ENCODE measurements around the gene PGBD2.
"Not testable (repeated sequence)": the region's sequence is repeated elsewhere in the genome, so short reads cannot be mapped to it uniquely, and the experiment has no call there.

PGBD2 gene

DNA sequence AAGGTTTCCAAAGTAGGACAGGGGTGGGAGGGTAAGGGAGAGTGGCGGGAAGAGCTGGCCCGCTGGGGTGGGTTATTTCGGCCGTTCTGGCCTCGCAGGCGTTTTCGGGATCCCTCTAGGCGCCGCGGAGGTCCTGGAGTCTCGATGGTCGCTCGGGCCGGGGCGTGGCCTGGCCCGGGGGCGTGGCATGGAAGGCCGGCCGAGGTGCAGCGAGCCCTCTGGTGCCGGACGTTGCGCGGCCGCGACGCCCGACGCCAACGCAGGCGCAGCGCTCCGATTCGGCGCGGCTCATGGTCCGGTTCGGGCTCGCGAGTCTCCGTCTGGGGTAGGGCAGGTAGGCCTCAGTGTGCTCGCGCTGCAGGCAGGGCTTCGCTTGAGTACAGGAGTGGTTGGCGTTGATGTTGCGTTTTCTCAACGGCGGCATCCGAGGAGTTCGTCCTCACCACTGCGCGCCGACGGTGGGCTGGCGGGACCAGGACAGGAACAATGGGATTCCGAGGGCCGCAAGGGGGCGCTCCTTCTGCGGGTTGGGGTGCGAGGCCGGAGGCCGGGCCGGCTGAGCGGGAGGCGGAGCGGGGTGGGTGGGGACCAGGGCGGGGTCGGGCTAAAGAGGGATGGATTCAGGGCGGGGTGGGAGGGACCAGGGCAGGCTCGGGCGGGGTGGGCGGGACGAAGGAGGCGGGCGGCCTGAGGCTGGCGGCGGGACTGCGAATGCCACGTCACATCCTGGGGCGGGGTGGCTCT lies at the start of gene PGBD2:
Gene PGBD2, plus strand, starts transcription at position 227 of the 744 bp plus-strand sequence. CDS start 7,628 bp downstream, outside the sequence.
- peak; percentile 93 for DNase-seq (ENCODE audit: low spot score)

GRCh38 chr1:248857201-248857600 lies 48.8 kb upstream of the PGBD2 start:
- no peak for DNase-seq (ENCODE audit: low spot score)

DNA sequence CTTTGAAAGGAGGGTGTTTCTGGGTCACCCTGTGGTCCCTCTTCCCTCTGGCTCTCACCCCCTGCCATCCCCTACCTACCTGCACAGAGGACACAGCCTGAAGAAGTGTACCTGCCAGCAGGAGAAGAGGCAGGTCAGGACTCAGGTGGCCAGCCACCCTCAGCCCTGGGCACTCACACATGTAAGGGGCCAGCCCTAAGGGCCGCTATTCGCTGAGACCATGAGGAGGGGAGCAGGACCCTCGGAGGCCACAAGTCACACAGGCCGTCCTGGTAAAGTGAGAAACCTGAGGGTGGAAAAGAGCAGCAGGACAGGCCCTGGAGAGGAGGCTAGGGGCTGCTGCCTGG lies 48.3 kb upstream of the PGBD2 start:
- no peak for DNase-seq (ENCODE audit: low spot score)

DNA sequence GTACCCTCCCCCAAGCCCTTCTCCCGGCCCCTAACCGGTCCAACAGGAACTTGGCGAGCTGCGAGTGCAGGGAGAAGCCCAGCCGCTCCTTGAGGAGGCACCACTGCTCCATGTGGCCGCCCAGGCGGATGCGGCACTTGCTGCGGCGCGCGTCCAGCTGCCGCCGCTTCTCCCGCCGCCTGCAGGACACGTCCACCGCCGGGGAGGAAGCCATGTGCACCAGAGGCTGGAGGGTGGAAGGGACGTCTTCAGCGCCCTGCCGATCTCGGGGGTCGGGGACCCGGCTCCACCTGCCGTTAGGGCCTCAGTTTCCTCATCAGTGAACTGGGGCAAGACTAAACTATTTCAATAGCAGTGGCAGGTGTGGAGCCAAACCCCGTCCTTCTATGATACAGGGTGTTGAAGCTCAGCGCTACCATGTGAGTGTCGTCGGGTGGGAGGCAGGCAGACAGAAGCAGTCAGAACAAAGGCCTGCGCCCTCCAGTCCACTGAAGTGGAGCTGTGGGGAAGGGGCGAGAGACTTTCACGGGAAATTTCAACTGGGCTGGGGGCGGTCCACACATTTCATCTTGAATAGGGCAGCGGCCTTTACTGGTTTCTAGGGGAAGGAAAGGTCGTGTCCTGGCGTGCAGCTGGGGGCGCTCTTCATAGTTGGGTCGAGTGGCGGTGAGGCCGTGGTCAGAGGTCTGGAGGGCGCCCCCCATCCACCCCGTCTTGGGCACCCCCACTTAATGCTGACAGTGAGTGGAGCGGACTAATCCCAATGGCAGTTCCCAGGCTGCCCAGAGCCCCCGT lies 47.7 kb upstream of the PGBD2 start:
- DNase-seq (ENCODE audit: low spot score) = peak; percentile 37

GRCh38 chr1:248858891-248859889 lies 46.8 kb upstream of the PGBD2 start, which contains the start of gene ZNF692:
Gene ZNF692 (minus strand): TSS chr1:248859085. CDS start chr1:248858309, 776 bp downstream.
- DNase-seq (ENCODE audit: low spot score) = peak; percentile 96

DNA sequence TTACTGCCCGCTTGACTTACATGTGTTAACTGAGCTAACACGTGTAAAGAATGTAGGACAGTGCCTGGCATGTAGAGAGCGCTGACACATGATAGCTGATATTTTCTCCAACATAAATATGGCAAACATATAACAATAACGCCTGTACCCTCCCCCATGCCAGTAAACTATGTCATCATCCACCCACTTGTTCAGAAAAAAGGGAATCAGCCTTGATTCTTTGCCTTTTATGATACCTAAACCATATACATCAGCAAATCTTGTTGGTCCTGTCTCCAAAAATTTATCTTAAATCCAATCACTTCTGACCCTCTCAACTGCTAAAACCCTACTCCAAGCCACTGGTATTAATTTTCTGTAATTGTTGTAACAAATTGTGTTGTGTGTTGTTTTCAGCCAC lies 46.0 kb upstream of the PGBD2 start:
- DNase-seq (ENCODE audit: low spot score) = no peak

DNA sequence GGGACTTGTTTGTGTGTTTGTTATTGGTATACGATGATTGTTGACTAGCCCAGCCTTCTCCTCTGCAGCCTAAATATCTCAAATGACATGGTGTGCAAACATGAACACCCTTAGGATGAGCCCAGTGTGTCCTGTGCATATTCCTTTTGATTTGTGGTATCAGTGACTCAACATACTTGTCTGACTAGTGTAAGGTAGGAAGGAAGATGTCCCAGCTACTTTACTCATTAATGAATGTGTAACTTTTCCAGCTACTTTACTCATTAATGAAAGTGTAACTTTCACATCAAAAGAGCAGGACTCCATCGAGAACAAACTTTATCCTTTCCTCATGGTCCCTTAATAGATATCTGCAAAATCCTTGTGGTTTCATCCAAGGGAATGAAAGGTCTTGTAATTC lies 44.4 kb upstream of the PGBD2 start:
- DNase-seq (ENCODE audit: low spot score) = no peak

DNA sequence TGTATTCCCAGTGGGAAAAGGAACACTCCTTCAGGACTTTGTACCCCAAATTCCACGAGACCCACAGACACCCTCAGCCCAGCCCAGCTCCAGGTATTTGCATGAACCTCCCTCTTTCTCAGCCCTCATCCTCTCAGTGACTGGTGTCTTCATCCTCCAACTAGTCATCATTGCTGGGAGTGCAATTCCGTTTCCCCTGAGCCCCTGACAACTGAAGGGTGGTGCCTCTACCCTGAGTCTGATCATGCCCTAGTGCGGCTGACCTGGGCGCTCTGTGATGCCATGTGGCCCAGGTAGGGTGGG lies 43.4 kb upstream of the PGBD2 start:
- DNase-seq (ENCODE audit: low spot score) = no peak

DNA sequence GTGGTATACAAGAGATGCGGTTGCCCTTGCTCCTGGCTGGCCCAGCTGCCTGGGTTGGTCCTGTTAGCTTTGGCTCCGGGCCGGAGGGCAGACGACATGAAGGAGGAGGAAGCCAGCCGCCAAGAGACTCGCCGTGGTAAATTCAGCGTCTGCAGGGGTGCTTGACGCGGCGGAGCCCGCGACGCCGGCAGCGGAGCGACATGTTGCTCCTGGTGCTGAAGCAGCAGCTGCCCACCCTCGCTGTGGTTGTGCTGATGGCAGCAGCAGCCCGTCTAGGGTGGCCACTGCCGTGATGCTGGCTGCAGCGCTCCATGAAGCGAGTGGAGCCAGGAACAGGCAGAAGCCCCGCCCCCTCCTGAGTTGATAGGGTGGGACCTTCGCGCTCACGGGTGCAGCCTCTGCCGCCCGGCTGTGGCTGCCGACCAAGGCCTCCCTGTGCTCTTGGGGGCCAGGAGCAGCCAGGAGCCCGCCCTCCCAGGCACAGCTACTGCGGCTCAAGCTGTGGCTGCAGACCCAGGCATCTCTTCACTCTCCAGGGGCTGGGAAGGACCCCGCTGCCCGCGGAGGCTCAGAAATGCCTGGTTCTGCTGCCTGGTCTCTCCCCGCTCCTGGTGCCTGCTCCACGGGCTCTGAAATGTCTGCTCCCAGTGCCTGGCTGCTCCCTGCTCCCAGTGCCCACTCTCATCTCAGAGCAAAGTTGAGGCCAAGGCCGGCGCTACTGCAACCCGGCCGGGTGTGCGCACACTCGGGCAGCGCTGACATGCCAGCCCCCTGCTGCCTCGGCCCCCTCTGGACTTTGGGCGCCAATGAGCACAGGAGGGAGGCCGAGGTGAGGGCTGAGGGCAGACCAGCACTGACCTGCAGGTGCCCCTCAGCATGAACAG lies 42.8 kb upstream of the PGBD2 start:
- peak; percentile 80 for DNase-seq (ENCODE audit: low spot score)

DNA sequence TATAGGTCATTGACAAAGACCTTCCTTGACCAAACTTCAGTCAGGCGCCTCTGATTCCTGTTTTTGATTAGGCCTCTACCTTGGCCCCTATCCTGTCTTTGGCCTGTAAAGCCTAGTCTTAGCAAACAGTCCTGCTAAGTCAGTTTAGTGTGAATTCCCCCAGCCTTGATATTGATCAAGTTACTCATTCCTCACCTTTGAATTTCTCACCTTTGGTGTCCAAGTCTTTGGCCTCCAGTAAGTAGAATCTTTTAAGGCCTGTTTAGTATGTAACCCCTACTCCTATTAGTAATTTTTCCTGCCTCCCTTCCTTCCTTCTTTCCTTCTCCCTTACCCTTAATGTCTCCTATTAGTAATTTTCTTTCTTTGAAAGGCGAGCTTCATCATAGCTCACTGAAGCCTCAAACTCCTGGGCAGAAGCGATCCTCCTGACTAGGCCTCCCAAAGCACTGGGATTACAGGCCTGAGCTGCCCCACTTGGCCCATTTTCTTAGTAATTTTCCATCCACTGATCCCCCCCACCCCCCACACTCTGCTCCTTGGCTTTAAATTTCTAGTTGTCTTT lies 34.1 kb upstream of the PGBD2 start:
- no peak for DNase-seq (ENCODE audit: low spot score)

- peak; percentile 41 for DNase-seq (ENCODE audit: low spot score)
Observed at GRCh38 chr1:248872752-248873408, 33.2 kb upstream of the PGBD2 start.

DNA sequence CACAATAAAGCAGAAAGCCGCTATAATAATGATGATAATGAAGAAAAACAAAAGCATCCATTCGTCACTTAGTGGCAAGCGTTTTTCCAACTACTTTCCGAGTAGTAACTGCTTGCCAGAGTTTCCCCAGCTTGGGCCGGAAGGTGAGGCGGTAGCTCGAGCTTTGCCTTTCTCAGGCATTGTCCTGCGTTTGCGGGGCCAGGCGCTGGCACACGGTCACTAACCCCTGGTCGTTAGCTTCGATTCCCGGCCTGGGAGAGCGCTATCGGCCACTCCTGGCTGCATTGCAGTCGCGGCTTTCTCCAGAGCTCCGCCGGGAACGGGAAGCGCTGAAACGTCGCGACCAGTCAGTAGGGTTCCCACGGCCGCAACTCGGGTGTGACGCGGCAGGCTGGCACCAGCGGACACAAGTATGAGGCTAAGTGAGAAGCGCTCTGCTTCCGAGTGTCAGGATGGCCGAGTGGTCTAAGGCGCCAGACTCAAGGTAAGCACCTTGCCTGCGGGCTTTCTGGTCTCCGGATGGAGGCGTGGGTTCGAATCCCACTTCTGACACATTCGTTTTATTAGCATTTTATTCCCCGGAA lies 32.5 kb upstream of the PGBD2 start:
- DNase-seq (ENCODE audit: low spot score) = peak; percentile 95

DNA sequence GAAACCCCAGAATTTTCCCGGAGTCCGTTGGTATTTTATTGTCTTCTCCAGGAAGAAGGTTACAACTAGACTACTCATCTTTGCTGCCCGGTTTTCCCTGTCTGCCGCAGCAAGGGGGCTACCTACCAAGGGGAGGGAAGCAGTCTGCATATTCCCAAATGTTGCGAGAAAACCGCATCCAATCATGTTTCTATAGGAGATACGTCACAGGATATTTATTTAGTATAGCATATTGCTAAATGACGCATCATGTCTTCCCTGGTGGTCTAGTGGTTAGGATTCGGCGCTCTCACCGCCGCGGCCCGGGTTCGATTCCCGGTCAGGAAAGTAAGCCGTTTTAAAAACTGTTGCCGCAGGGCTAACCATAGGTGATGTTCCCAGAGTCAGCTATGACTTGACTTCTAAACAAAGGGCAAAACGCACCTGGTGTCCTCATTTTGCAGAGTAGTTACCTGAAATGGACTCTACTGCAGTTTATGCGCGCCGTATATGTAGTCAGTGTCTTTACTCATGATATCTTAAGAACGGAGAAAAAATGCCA lies 32.0 kb upstream of the PGBD2 start:
- DNase-seq (ENCODE audit: low spot score) = no peak

DNA sequence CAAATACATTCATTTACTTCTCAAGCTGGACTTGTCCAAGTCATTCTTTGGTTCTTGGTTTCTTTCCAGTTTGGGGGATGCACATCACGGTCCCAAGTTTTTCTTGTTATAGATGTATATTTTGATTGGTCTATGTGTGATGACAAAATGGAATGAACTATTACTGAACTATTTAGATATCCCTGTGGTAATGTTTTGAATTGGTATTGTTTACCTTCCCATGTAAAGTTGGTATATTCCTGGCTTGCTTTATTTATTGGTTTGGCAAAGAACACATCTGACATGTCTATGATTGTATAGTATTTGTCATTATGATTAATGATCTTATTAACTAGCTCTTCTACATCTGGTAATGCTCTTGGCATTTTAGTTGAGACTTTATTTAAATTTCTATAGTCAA lies 24.8 kb upstream of the PGBD2 start:
- no peak for DNase-seq (ENCODE audit: low spot score)

DNA sequence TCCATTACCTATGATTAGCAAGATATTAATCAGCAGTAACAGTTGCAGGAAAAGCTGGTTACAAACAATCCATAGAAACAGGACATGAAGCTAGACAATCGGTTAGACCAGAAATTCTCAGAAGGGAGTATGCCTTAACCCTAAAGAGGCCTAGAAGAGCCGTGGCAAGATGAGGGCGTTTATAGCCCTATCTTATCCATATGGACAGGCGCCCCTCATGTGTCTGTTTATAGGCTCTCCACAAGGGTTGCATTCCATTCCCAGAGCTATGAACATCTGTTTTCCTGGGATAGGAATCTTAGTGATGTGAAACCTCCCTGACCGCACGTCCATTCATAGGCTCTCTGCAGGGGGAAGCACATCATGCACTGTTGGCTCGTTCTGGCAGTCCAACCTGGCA lies 23.6 kb upstream of the PGBD2 start:
- DNase-seq (ENCODE audit: low spot score) = not testable (repeated sequence)

- no peak for DNase-seq (ENCODE audit: low spot score)
Observed at GRCh38 chr1:248884632-248885295, 21.3 kb upstream of the PGBD2 start.

- no peak for DNase-seq (ENCODE audit: low spot score)
Observed at GRCh38 chr1:248885646-248886045, 20.4 kb upstream of the PGBD2 start.

DNA sequence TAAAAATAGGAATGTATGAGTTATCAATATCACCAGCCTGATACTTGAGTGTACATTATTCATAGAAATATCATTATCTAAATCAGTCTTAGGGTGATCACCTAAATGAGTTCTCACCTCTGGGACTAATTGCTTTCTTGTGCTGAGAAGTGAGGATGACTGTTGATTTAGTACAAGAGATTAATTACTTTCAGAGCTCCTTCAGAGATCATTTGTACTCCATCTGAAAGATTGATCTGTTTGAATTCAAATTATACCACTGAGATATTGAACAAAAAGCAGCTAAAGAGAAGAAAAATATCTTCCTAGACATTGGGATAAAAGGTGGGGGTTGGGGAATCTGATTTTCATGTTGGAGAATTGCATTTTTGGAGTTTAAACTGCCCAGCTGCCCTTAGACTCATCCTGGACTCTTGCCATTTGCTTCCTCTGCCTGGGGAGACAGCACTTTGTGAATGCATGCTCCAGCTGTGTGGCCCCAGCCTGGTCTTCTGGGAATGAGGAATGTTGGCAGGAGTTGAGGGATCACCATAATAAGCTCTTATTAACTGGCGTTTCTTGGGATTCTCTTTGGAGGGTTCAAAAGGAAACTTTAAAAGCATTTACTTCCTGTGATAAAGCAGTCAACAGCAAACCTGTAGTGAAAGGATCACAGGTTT lies 19.7 kb upstream of the PGBD2 start:
- peak; percentile 19 for DNase-seq (ENCODE audit: low spot score)

DNA sequence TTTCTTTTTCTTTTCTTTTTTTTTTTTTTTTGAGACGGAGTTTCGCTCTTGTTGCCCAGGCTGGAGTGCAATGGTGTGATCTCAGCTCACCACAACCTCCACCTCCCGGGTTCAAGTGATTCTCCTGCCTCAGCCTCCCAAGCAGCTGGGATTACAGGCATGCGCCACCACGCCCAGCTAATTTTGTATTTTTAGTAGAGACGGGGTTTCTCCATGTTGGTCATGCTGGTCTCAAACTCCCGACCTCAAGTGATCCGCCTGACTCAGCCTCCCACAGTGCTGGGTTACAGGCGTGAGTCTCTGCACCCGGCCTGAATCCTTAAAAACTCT lies 16.2 kb upstream of the PGBD2 start:
- not testable (repeated sequence) for DNase-seq (ENCODE audit: low spot score)

Data from globus pallidus (tissue), 1 donor.